Endodermal cell (in vitro differentiated cells): ENCODE results near the gene HSFX2. TPM values are rescaled to one million over a fixed set of nuclear protein-coding genes. Genes with fewer than 3 reads are reported as not detected.

Source experiments
- DNase-seq: peaks from one replicate; pipeline ENCODE4 v3.0.0-alpha.2; 2017
- H3K27ac ChIP-seq: 2 replicates; pipeline ENCODE4 v1.5.1; 2013; ENCODE audit warnings: mild to moderate bottlenecking, low read depth, low read length, moderate library complexity
- H3K27me3 ChIP-seq: 2 replicates; pipeline ENCODE4 v1.6.1; 2013; ENCODE audit warnings: mild to moderate bottlenecking, low read length, moderate library complexity; ENCODE audit not compliant: insufficient read depth, control insufficient read depth, poor library complexity, severe bottlenecking
- H3K36me3 ChIP-seq: 2 replicates; pipeline ENCODE4 v1.7.0; 2013; ENCODE audit warnings: mild to moderate bottlenecking, low read length, moderate library complexity; ENCODE audit not compliant: control insufficient read depth, insufficient read depth
- H3K4me1 ChIP-seq: one replicate; pipeline ENCODE4 v1.7.0; 2013; ENCODE audit warnings: low read length; ENCODE audit not compliant: control insufficient read depth, insufficient read depth
- H3K4me3 ChIP-seq: 2 replicates; pipeline ENCODE4 v1.5.1; 2013; ENCODE audit warnings: mild to moderate bottlenecking, low read length, moderate library complexity
- H3K9ac ChIP-seq: 2 replicates; pipeline ENCODE4 v1.6.1; 2013; ENCODE audit warnings: mild to moderate bottlenecking, low read length, moderate library complexity; ENCODE audit not compliant: poor library complexity, severe bottlenecking; ENCODE audit errors: extremely low read depth
- H3K9me3 ChIP-seq: 2 replicates; pipeline ENCODE4 v1.6.1; 2013; ENCODE audit warnings: mild to moderate bottlenecking, low read length, moderate library complexity; ENCODE audit not compliant: control insufficient read depth
- H3K27ac Mint-ChIP-seq: 2 replicates; pipeline ENCODE4 v1.8.0; 2020; ENCODE audit warnings: mixed read lengths
- H3K27me3 Mint-ChIP-seq: 2 replicates; pipeline ENCODE4 v1.8.0; 2021; ENCODE audit warnings: mild to moderate bottlenecking, mixed read lengths; ENCODE audit not compliant: insufficient read depth
- H3K36me3 Mint-ChIP-seq: 2 replicates; pipeline ENCODE4 v1.8.0; 2020; ENCODE audit warnings: low read depth, mixed read lengths
- H3K4me1 Mint-ChIP-seq: 2 replicates; pipeline ENCODE4 v1.8.0; 2020; ENCODE audit warnings: mixed read lengths
- H3K4me3 Mint-ChIP-seq: 2 replicates; pipeline ENCODE4 v1.8.0; 2020; ENCODE audit warnings: mild to moderate bottlenecking, moderate library complexity, mixed read lengths
- H3K9me3 Mint-ChIP-seq: 2 replicates; pipeline ENCODE4 v1.8.0; 2020; ENCODE audit warnings: mild to moderate bottlenecking, mixed read lengths
- WGBS, 2 experiments: methylation state at CpG; one replicate each; pipeline versions ENCODE4 v1.1.5 to v1.1.7; 2013; ENCODE audit warnings: missing lambda C conversion rate in 2 of 2, mixed read lengths in 1 of 2; ENCODE audit not compliant: insufficient coverage in 1 of 2, insufficient read length in 1 of 2; 5-methylcytosine and 5-hydroxymethylcytosine counted together
- total RNA-seq, 2 donors: library from RNA; stranded (reverse); fragmentation: NEBNext Ultra II Directional in 1 of 2; extraction: Animal tissue kit (Norgen Biotek cat#: 25700) in 1 of 2; gene quantifications; 2 replicates in 1 of 2; 3 replicates in 1 of 2; pipeline ENCODE4 v1.2.1, GENCODE V29; 2021
- TF ChIP-seq, protein P1 (sequence below): fragments of 200-600 bp; sonication (generic); conservative IDR thresholded peaks from 2 replicates; pipeline ENCODE4 v1.5.0; 2021; ENCODE audit warnings: antibody characterized with exemption, mild to moderate bottlenecking

Gene HSFX2
- total RNA-seq, 2 donors from 2014 or later, result not detected

DNA sequence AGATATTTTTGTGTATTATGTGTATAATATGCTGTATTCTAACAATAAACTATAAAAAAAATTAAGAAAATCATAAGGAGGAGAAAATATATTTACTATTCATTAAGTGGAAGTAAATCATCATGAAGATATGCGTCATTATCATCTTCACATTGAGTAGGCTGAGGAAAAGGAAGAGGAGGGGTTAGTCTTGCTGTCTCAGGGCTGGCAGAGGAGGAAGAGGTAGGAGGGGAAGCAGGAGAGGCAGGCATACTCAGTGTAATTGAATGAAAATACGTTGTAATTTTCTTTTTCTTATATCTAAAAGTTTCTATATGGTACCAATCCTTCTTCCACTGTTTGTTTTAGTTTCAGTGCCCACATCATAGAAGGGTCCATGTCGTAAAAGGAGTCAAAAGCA is 46.3 kb upstream of the HSFX2 start:
- H3K27ac ChIP-seq, result no peak overlapping the region
- no peaks in the 10 kb centered on the region for H3K27me3 ChIP-seq
- peaks cover 5% of the 10 kb centered on the region for H3K27me3 Mint-ChIP-seq
- peaks cover 18% of the 10 kb centered on the region for H3K9me3 ChIP-seq
- H3K27ac Mint-ChIP-seq, result no peak overlapping the region
- H3K9ac ChIP-seq, result no peak overlapping the region
- WGBS, 2 experiments, result 100% methylated on average over 2 of the region's 3 CpGs; no CpG with 5 or more reads in 1 of the 2 experiments
- H3K4me1 Mint-ChIP-seq, result peaks cover 9% of the 10 kb centered on the region
- no peaks in the 10 kb centered on the region for H3K36me3 ChIP-seq
- TF ChIP-seq, protein P1, sequence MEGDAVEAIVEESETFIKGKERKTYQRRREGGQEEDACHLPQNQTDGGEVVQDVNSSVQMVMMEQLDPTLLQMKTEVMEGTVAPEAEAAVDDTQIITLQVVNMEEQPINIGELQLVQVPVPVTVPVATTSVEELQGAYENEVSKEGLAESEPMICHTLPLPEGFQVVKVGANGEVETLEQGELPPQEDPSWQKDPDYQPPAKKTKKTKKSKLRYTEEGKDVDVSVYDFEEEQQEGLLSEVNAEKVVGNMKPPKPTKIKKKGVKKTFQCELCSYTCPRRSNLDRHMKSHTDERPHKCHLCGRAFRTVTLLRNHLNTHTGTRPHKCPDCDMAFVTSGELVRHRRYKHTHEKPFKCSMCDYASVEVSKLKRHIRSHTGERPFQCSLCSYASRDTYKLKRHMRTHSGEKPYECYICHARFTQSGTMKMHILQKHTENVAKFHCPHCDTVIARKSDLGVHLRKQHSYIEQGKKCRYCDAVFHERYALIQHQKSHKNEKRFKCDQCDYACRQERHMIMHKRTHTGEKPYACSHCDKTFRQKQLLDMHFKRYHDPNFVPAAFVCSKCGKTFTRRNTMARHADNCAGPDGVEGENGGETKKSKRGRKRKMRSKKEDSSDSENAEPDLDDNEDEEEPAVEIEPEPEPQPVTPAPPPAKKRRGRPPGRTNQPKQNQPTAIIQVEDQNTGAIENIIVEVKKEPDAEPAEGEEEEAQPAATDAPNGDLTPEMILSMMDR, result no peak
- peaks cover 55% of the 10 kb centered on the region for H3K9me3 Mint-ChIP-seq
- DNase-seq, result no peak
- H3K4me3 ChIP-seq, result no peak overlapping the region
- H3K4me3 Mint-ChIP-seq, result no peak overlapping the region
- peaks cover 13% of the 10 kb centered on the region for H3K36me3 Mint-ChIP-seq
- H3K4me1 ChIP-seq, result no peaks in the 10 kb centered on the region

GRCh38 chrX:149639568-149639967 is 44.5 kb upstream of the HSFX2 start:
- Histone ChIP-seq H3K4me1 (no peaks in the 10 kb centered on the region), H3K27ac (no peak overlapping the region), H3K4me3 (no peak overlapping the region), H3K27me3 (no peaks in the 10 kb centered on the region), H3K9ac (no peak overlapping the region), H3K36me3 (no peaks in the 10 kb centered on the region), H3K9me3 (peaks cover 24% of the 10 kb centered on the region)
- WGBS, 2 experiments, result 88 to 100% methylated on average over 1 to 3 of the region's 3 CpGs
- TF ChIP-seq, protein P1, result no peak
- Mint-ChIP-seq H3K4me1 (peaks cover 12% of the 10 kb centered on the region), H3K4me3 (no peak overlapping the region), H3K27me3 (peaks cover 2% of the 10 kb centered on the region), H3K36me3 (peaks cover 5% of the 10 kb centered on the region), H3K9me3 (peaks cover 54% of the 10 kb centered on the region), H3K27ac (no peak overlapping the region)
- DNase-seq, result no peak

GRCh38 chrX:149638860-149639259 is 43.7 kb upstream of the HSFX2 start:
- Mint-ChIP-seq H3K4me1 (peaks cover 12% of the 10 kb centered on the region), H3K27me3 (peaks cover 3% of the 10 kb centered on the region), H3K4me3 (no peak overlapping the region), H3K9me3 (peaks cover 55% of the 10 kb centered on the region), H3K27ac (no peak overlapping the region), H3K36me3 (peaks cover 5% of the 10 kb centered on the region)
- Histone ChIP-seq H3K4me1 (peaks cover under 1% of the 10 kb centered on the region), H3K27ac (no peak overlapping the region), H3K4me3 (no peak overlapping the region), H3K9ac (no peak overlapping the region), H3K36me3 (no peaks in the 10 kb centered on the region), H3K27me3 (no peaks in the 10 kb centered on the region), H3K9me3 (peaks cover 24% of the 10 kb centered on the region)
- no peak for DNase-seq
- TF ChIP-seq, protein P1, result no peak
